ENCODE results near the gene PTBP3. TPM values are rescaled to one million over a fixed set of nuclear protein-coding genes. Genes with fewer than 3 reads are reported as not detected.

PTBP3 gene
- total RNA-seq, 1 donor from 2014 or later: 21.3 TPM

GRCh38 chr9:112248722-112249121 is 84.7 kb downstream of the PTBP3 start:
- Histone ChIP-seq H3K9me3 (no peaks in the 10 kb centered on the region), H3K27ac (no peak overlapping the region), H3K4me3 (no peak overlapping the region), H3K27me3 (no peaks in the 10 kb centered on the region), H3K4me1 (no peaks in the 10 kb centered on the region), H3K36me3 (peaks cover 0 to 14% of the 10 kb centered on the region in 2 donors)
- intact Hi-C loops (cut with DNase I): no loop called here
- no peak for TF ChIP-seq CTCF (IDR thresholded peaks at IDR 0.05)
- DNase-seq (ENCODE audit: low spot score in 2 of 2): no peak

GRCh38 chr9:112247090-112247489 is 86.3 kb downstream of the PTBP3 start:
- Histone ChIP-seq H3K4me1 (no peaks in the 10 kb centered on the region), H3K4me3 (no peak overlapping the region), H3K36me3 (peaks cover 0 to 14% of the 10 kb centered on the region in 2 donors), H3K9me3 (no peaks in the 10 kb centered on the region), H3K27ac (no peak overlapping the region), H3K27me3 (no peaks in the 10 kb centered on the region)
- intact Hi-C loops (cut with DNase I): no loop called here
- no peak for TF ChIP-seq CTCF (IDR thresholded peaks at IDR 0.05)
- no peak for DNase-seq (ENCODE audit: low spot score in 2 of 2)

- TF ChIP-seq CTCF (IDR thresholded peaks at IDR 0.05): no peak
- Histone ChIP-seq H3K4me3 (no peak overlapping the region), H3K4me1 (no peaks in the 10 kb centered on the region), H3K36me3 (peaks cover 0 to 15% of the 10 kb centered on the region in 2 donors), H3K9me3 (no peaks in the 10 kb centered on the region), H3K27ac (no peak overlapping the region), H3K27me3 (no peaks in the 10 kb centered on the region)
- no peak for DNase-seq (ENCODE audit: low spot score in 2 of 2)
- intact Hi-C loops (cut with DNase I): no loop called here
Observed at GRCh38 chr9:112245126-112245525, 88.3 kb downstream of the PTBP3 start.

- no peaks in the 10 kb centered on the region for H3K27me3 ChIP-seq
- no peaks in the 10 kb centered on the region for H3K9me3 ChIP-seq
- no peaks in the 10 kb centered on the region for H3K4me1 ChIP-seq
- no peak overlapping the region for H3K4me3 ChIP-seq
- intact Hi-C loops (cut with DNase I): no loop called here
- no peak for DNase-seq (ENCODE audit: low spot score in 2 of 2)
- peaks cover 0 to 17% of the 10 kb centered on the region in 2 donors for H3K36me3 ChIP-seq
- no peak for TF ChIP-seq CTCF (IDR thresholded peaks at IDR 0.05)
- H3K27ac ChIP-seq: no peak overlapping the region
Observed at GRCh38 chr9:112242147-112242804, 91.1 kb downstream of the PTBP3 start.

- Histone ChIP-seq H3K27ac (no peak overlapping the region), H3K36me3 (peaks cover 0 to 17% of the 10 kb centered on the region in 2 donors), H3K4me1 (no peaks in the 10 kb centered on the region), H3K27me3 (no peaks in the 10 kb centered on the region), H3K9me3 (no peaks in the 10 kb centered on the region), H3K4me3 (no peak overlapping the region)
- TF ChIP-seq CTCF (IDR thresholded peaks at IDR 0.05): no peak
- no peak for DNase-seq (ENCODE audit: low spot score in 2 of 2)
- intact Hi-C loops (cut with DNase I): no loop called here
Observed at GRCh38 chr9:112241491-112241890, 91.9 kb downstream of the PTBP3 start.

- intact Hi-C loops (cut with DNase I): no loop called here
- no peak overlapping the region for H3K27ac ChIP-seq
- no peaks in the 10 kb centered on the region for H3K27me3 ChIP-seq
- no peak for DNase-seq (ENCODE audit: low spot score in 2 of 2)
- no peak overlapping the region for H3K4me3 ChIP-seq
- H3K4me1 ChIP-seq: no peaks in the 10 kb centered on the region
- TF ChIP-seq CTCF (IDR thresholded peaks at IDR 0.05): no peak
- peaks cover 0 to 6% of the 10 kb centered on the region in 2 donors for H3K36me3 ChIP-seq
- no peaks in the 10 kb centered on the region for H3K9me3 ChIP-seq
Observed at GRCh38 chr9:112239708-112240107, 93.7 kb downstream of the PTBP3 start.
